ENCODE results near the gene MEI4. TPM values are rescaled to one million over a fixed set of nuclear protein-coding genes. Genes with fewer than 3 reads are reported as not detected.

MEI4 gene
- total RNA-seq, 1 donor from 2014 or later, result 0.06 TPM

GRCh38 chr6:77624515-77624914 lies 28.3 kb upstream of the MEI4 start:
- no peak for DNase-seq (ENCODE audit: low read depth)
- no peak overlapping the region for H3K4me3 ChIP-seq (ENCODE audit: low read depth, low read length)
- TF ChIP-seq, protein P1, sequence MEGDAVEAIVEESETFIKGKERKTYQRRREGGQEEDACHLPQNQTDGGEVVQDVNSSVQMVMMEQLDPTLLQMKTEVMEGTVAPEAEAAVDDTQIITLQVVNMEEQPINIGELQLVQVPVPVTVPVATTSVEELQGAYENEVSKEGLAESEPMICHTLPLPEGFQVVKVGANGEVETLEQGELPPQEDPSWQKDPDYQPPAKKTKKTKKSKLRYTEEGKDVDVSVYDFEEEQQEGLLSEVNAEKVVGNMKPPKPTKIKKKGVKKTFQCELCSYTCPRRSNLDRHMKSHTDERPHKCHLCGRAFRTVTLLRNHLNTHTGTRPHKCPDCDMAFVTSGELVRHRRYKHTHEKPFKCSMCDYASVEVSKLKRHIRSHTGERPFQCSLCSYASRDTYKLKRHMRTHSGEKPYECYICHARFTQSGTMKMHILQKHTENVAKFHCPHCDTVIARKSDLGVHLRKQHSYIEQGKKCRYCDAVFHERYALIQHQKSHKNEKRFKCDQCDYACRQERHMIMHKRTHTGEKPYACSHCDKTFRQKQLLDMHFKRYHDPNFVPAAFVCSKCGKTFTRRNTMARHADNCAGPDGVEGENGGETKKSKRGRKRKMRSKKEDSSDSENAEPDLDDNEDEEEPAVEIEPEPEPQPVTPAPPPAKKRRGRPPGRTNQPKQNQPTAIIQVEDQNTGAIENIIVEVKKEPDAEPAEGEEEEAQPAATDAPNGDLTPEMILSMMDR (conservative IDR thresholded peaks at IDR 0.05; ENCODE audit: low read depth, low read length), result no peak

GRCh38 chr6:77626426-77626825 lies 26.4 kb upstream of the MEI4 start:
- H3K4me3 ChIP-seq (ENCODE audit: low read depth, low read length), result no peak overlapping the region
- TF ChIP-seq, protein P1 (conservative IDR thresholded peaks at IDR 0.05; ENCODE audit: low read depth, low read length), result no peak
- no peak for DNase-seq (ENCODE audit: low read depth)

DNA sequence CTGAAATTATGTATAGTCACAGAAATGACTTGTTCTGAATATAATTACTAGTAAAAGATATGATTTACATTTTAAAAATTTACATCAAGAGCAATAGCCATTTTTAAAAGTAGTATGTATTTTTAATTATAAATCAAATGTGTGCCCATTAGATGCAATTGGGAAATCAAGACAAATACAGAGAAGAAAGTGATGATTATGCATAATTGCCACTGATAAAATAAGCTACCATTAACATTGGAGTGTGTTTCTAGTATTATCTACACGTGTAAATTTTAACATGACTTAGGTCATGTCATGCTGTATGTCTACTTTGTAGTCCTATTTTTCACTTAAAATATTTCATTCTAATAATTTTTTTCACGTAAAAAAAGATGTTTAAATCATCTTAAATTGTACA lies 22.8 kb upstream of the MEI4 start:
- no peak overlapping the region for H3K4me3 ChIP-seq (ENCODE audit: low read depth, low read length)
- TF ChIP-seq, protein P1 (conservative IDR thresholded peaks at IDR 0.05; ENCODE audit: low read depth, low read length), result no peak

GRCh38 chr6:77633471-77633870 lies 19.4 kb upstream of the MEI4 start:
- H3K4me3 ChIP-seq (ENCODE audit: low read depth, low read length), result no peak overlapping the region
- TF ChIP-seq, protein P1 (conservative IDR thresholded peaks at IDR 0.05; ENCODE audit: low read depth, low read length), result no peak
- no peak for DNase-seq (ENCODE audit: low read depth)

More for the DNA sequence above, 22.8 kb upstream of the MEI4 start:
- DNase-seq (ENCODE audit: low read depth), result no peak

DNA sequence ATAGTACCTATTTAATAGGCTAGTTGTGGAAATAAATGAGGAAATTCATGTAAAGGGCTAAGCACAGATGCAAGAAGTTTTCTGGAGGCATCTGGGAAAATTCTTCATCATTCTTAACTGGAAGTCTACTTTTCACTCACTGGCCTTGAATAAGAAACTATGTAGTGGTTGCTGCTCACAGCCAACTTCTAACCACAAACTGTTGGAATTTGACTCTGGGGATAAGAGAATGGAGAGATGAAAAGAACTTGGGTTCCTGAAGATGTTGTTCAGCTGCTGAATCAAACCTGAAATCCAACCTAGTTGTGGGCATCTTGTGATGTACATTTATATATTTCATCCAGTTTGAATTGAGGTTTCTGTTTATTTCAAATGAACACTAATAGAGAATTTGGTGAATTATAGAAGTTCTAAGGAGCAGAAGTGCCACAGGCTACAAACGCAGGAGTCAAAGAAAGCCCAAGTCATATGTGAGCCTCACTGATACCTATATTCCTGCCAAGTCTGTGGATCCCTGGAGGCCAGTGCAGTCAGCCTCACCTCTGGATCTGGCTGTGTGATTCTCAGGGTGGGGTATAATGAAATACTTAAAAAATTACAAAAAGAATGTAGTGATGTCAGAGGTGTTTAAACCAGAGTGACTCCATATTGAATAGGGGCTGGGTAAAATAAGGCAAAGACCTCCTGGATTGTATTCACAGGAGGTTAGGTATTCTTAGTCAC lies 18.7 kb upstream of the MEI4 start:
- H3K4me3 ChIP-seq (ENCODE audit: low read depth, low read length), result no peak overlapping the region
- TF ChIP-seq, protein P1 (conservative IDR thresholded peaks at IDR 0.05; ENCODE audit: low read depth, low read length), result no peak
- no peak for DNase-seq (ENCODE audit: low read depth)

- no peak for DNase-seq (ENCODE audit: low read depth)
- TF ChIP-seq, protein P1 (conservative IDR thresholded peaks at IDR 0.05; ENCODE audit: low read depth, low read length), result no peak
- H3K4me3 ChIP-seq (ENCODE audit: low read depth, low read length), result no peak overlapping the region
These were observed 14.6 kb upstream of the MEI4 start for GRCh38 chr6:77638129-77638830.
